CD4-positive, alpha-beta T cell (primary cell): Measurements from ENCODE around the gene MCHR1. TPM values are rescaled to one million over a fixed set of nuclear protein-coding genes. Genes with fewer than 3 reads are reported as not detected.

Experiments
- ATAC-seq: fragments of 200-7000 bp; cut with Tn5 transposase; one replicate; pipeline ENCODE4 v1.10.0; 2022; ENCODE audit warnings: mild to moderate bottlenecking; ENCODE audit not compliant: poor library complexity
- CTCF ChIA-PET: fragments of 350-600 bp; sonication (Branson Sonifier 250); formaldehyde crosslinking; loops from one replicate; lab custom pipeline; 2021; ENCODE audit warnings: antibody characterized with exemption, inconsistent platforms; lab: Charles Lee
- POLR2A ChIA-PET: fragments of 350-600 bp; sonication (Branson Sonifier 250); formaldehyde crosslinking; loops from one replicate; lab custom pipeline; 2021; ENCODE audit warnings: antibody characterized with exemption, inconsistent platforms; lab: Charles Lee
- DNase-seq, 14 experiments: peaks; one replicate each; pipeline ENCODE4 v3.0.0-alpha.2; 2013 to 2020; ENCODE audit warnings: mixed read lengths in 2 of 14
- H3K27ac ChIP-seq, 2 donors: one replicate each; pipeline versions ENCODE4 v1.5.1 to v1.7.0; 2013; ENCODE audit warnings: low read length in 2 of 2, low read depth in 1 of 2, mild to moderate bottlenecking in 1 of 2
- H3K27me3 ChIP-seq, 2 experiments: 1 replicate in 1 of 2; 2 replicates in 1 of 2; pipeline versions ENCODE4 v1.6.1 to v1.7.0; 2013; ENCODE audit warnings: low read length in 2 of 2, control low read depth in 1 of 2, mild to moderate bottlenecking in 1 of 2, moderate library complexity in 1 of 2; ENCODE audit not compliant: insufficient read depth in 2 of 2, control insufficient read depth in 1 of 2
- H3K36me3 ChIP-seq: one replicate; pipeline ENCODE4 v1.6.1; 2013; ENCODE audit warnings: low read length, control low read depth; ENCODE audit not compliant: insufficient read depth
- H3K4me1 ChIP-seq: one replicate; pipeline ENCODE4 v1.6.1; 2013; ENCODE audit warnings: low read length, control low read depth; ENCODE audit not compliant: insufficient read depth
- H3K4me3 ChIP-seq: one replicate; pipeline ENCODE4 v1.5.1; 2013; ENCODE audit warnings: mild to moderate bottlenecking, low read length, moderate library complexity
- H3K9me3 ChIP-seq, 2 experiments: 1 replicate in 1 of 2; 2 replicates in 1 of 2; pipeline versions ENCODE4 v1.6.1 to v1.7.0; 2013; ENCODE audit warnings: low read length in 2 of 2, mild to moderate bottlenecking in 2 of 2, control low read depth in 1 of 2, moderate library complexity in 1 of 2; ENCODE audit not compliant: control insufficient read depth in 1 of 2, insufficient read depth in 1 of 2
- H3K27ac Mint-ChIP-seq: one replicate; pipeline ENCODE4 v1.8.0; 2020; ENCODE audit warnings: mixed read lengths
- H3K27me3 Mint-ChIP-seq: one replicate; pipeline ENCODE4 v1.8.0; 2021; ENCODE audit warnings: mixed read lengths
- H3K36me3 Mint-ChIP-seq: one replicate; pipeline ENCODE4 v1.8.0; 2021; ENCODE audit warnings: low read depth, mixed read lengths
- H3K4me1 Mint-ChIP-seq: one replicate; pipeline ENCODE4 v1.8.0; 2021; ENCODE audit warnings: low read depth, mixed read lengths
- H3K4me3 Mint-ChIP-seq: one replicate; pipeline ENCODE4 v1.8.0; 2020; ENCODE audit warnings: mild to moderate bottlenecking, mixed read lengths
- H3K9me3 Mint-ChIP-seq: one replicate; pipeline ENCODE4 v1.8.0; 2020; ENCODE audit warnings: mixed read lengths
- CTCF ChIP-seq: fragments of 200-600 bp; IDR thresholded peaks from one replicate; pipeline ENCODE4 v1.8.0; 2022; ENCODE audit warnings: antibody characterized with exemption, mild to moderate bottlenecking
- intact Hi-C, 2 experiments: fragments of 100-400 bp; cut with DNase I in 1 of 2; cut with micrococcal nuclease in 1 of 2; formaldehyde crosslinking; loops; one replicate each; pipeline versions ENCODE4 v1.15.1 to v1.9.0; 2023 to 2025; cut with DNase I, micrococcal nuclease
- total RNA-seq, 174 experiments: library from RNA in 2 of 174; stranded (reverse) in 2 of 174; gene quantifications; one replicate each; pipeline ENCODE4 v1.2.3 and lab custom pipeline; 2021 to 2026

MCHR1 gene
- total RNA-seq, 2 experiments from 2014 or later = not detected

DNA sequence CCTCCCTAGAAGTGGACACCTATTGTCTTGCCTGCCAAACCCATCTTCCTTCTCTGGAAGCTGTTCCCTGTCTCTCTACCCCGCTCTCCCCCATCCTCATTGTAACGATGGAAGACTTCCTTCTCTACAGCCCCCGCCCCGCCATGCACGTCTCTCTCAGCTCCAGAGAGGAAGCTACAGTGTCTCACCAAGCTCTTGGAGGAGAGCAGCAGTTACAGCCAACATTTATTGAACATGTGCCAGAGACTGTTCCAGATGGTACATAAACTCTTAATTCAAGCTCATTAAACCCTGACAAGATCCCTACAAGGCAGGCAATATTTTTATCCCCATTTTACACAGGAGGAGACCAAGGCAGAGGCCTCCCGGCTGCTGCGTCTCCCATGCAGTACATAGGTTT is 15.1 kb downstream of the MCHR1 start:
- Mint-ChIP-seq H3K4me3 (no peak overlapping the region), H3K27ac (no peak overlapping the region), H3K36me3 (no peaks in the 10 kb centered on the region), H3K27me3 (no peaks in the 10 kb centered on the region), H3K4me1 (no peaks in the 10 kb centered on the region), H3K9me3 (no peaks in the 10 kb centered on the region)
- no peaks in the 10 kb centered on the region for H3K27me3 ChIP-seq
- no peak overlapping the region for H3K4me3 ChIP-seq
- ChIA-PET POLR2A (no interaction called here), CTCF (interaction anchor here (1.2 kb wide), 1 partner anchor 11 kb away, joined by 7 read pairs; no protein-coding TSS in a partner anchor)
- no peaks in the 10 kb centered on the region for H3K4me1 ChIP-seq
- H3K27ac ChIP-seq = no peak overlapping the region
- intact Hi-C loops = no loop called here
- H3K9me3 ChIP-seq = no peaks in the 10 kb centered on the region
- H3K36me3 ChIP-seq = no peaks in the 10 kb centered on the region
- DNase-seq = no peak
- TF ChIP-seq CTCF = no peak
- no peak for ATAC-seq

DNA sequence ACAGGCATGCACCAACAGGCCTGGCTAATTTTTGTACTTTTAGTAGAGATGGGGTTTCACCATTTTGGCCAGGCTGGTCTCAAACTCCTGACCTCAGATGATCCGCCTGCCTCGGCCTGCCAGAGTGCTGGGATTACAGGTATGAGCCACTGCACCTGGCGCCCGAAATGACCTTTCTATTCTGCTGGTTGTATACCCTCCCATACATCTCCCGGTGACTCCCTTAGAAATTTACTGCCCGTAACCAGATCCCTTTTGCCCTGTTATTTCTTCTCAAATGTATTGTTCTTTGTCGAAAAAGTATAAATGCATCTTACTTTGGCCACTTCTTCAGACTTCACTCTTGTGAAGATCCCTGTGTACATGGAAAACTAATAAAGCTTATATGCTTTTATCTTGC is 22.0 kb downstream of the MCHR1 start:
- H3K27ac Mint-ChIP-seq = peak overlapping the region; percentile 13
- no peaks in the 10 kb centered on the region for H3K36me3 Mint-ChIP-seq
- H3K9me3 Mint-ChIP-seq = no peaks in the 10 kb centered on the region
- H3K4me3 ChIP-seq = no peak overlapping the region
- ChIA-PET POLR2A (interaction anchor here (0.9 to 1.5 kb wide), 3 partner anchors 10 to 28 kb away, joined by 3 to 5 read pairs (median 3); no protein-coding TSS in a partner anchor), CTCF (no interaction called here)
- H3K36me3 ChIP-seq = no peaks in the 10 kb centered on the region
- no peak overlapping the region for H3K4me3 Mint-ChIP-seq
- peaks cover 19% of the 10 kb centered on the region for H3K4me1 Mint-ChIP-seq
- no peaks in the 10 kb centered on the region for H3K27me3 ChIP-seq
- ATAC-seq (no peak), DNase-seq (no peak)
- TF ChIP-seq CTCF = no peak
- H3K9me3 ChIP-seq = no peaks in the 10 kb centered on the region
- H3K4me1 ChIP-seq = peaks cover 7% of the 10 kb centered on the region
- no peak overlapping the region for H3K27ac ChIP-seq
- intact Hi-C loops = no loop called here
- H3K27me3 Mint-ChIP-seq = no peaks in the 10 kb centered on the region

DNA sequence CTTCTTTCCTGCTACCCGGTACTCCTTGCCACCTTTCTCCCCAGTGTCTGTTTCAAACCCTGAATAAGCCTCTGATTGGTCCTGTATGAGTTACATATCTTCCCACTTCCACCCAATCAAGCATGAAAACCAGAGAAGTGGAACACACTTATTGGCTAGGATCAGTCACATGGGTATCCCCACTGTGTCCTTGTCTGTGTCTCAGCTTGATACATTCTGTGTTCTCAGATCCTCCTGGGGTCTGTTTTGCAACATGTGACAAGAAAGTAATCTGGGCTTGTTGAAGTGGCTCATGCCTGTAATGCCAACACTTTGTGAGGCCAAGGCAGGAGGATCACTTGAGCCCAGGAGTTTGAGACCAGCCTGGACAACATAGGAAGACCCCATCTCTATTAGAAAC is 23.9 kb downstream of the MCHR1 start:
- no peak for DNase-seq
- no peaks in the 10 kb centered on the region for H3K36me3 Mint-ChIP-seq
- H3K27me3 ChIP-seq = no peaks in the 10 kb centered on the region
- no peak for TF ChIP-seq CTCF
- no peaks in the 10 kb centered on the region for H3K36me3 ChIP-seq
- H3K4me3 Mint-ChIP-seq = no peak overlapping the region
- H3K4me1 ChIP-seq = peaks cover 7% of the 10 kb centered on the region
- CTCF ChIA-PET = no interaction called here
- H3K27me3 Mint-ChIP-seq = no peaks in the 10 kb centered on the region
- no peak for ATAC-seq
- no peak overlapping the region for H3K4me3 ChIP-seq
- POLR2A ChIA-PET = no interaction called here
- intact Hi-C loops = no loop called here
- no peaks in the 10 kb centered on the region for H3K9me3 ChIP-seq
- H3K27ac ChIP-seq = no peak overlapping the region
- peaks cover 19% of the 10 kb centered on the region for H3K4me1 Mint-ChIP-seq
- H3K9me3 Mint-ChIP-seq = no peaks in the 10 kb centered on the region
- no peak overlapping the region for H3K27ac Mint-ChIP-seq
